Mucosa of rectum (tissue), 2 donors: ENCODE data around the gene HPCAL1.

Source experiments
- H3K27ac ChIP-seq, 2 donors: one replicate each; pipeline ENCODE4 v1.7.0; 2013; ENCODE audit warnings: inconsistent platforms in 2 of 2, low read depth in 2 of 2, low read length in 2 of 2
- H3K27me3 ChIP-seq, 2 donors: one replicate each; pipeline ENCODE4 v1.7.0; 2013; ENCODE audit warnings: low read length in 2 of 2; ENCODE audit not compliant: control insufficient read depth in 2 of 2, insufficient read depth in 2 of 2
- H3K36me3 ChIP-seq, 2 donors: one replicate each; pipeline ENCODE4 v1.7.0; 2013; ENCODE audit warnings: low read length in 2 of 2; ENCODE audit not compliant: control insufficient read depth in 2 of 2, insufficient read depth in 2 of 2
- H3K4me1 ChIP-seq, 2 donors: one replicate each; pipeline ENCODE4 v1.7.0; 2013; ENCODE audit warnings: low read length in 2 of 2, mild to moderate bottlenecking in 1 of 2; ENCODE audit not compliant: control insufficient read depth in 2 of 2, insufficient read depth in 2 of 2
- H3K4me3 ChIP-seq, 2 donors: one replicate each; pipeline ENCODE4 v1.7.0; 2013; ENCODE audit warnings: low read length in 2 of 2
- H3K9ac ChIP-seq, 2 donors: one replicate each; pipeline ENCODE4 v1.7.0; 2013; ENCODE audit warnings: low read length in 2 of 2, low read depth in 1 of 2, mild to moderate bottlenecking in 1 of 2
- H3K9me3 ChIP-seq, 2 donors: one replicate each; pipeline ENCODE4 v1.7.0; 2013; ENCODE audit warnings: low read length in 2 of 2; ENCODE audit not compliant: control insufficient read depth in 2 of 2
- donor health status: healthy.
- donor health status: Normal muscosa, but diverticular disease.

HPCAL1 gene

GRCh38 chr2:10388954-10389560, 86.4 kb downstream of the HPCAL1 start:
- H3K4me1 ChIP-seq: peaks cover 9 to 13% of the 10 kb centered on the region in 2 donors
- H3K36me3 ChIP-seq: peaks cover 0 to 3% of the 10 kb centered on the region in 2 donors
- no peak overlapping the region for H3K4me3 ChIP-seq
- H3K27ac ChIP-seq: peak overlapping the region in 1 of 2 donors; percentile 40
- H3K9me3 ChIP-seq: no peaks in the 10 kb centered on the region
- no peaks in the 10 kb centered on the region for H3K27me3 ChIP-seq
- H3K9ac ChIP-seq: no peak overlapping the region

GRCh38 chr2:10389573-10389972, 86.9 kb downstream of the HPCAL1 start:
- no peak overlapping the region for H3K4me3 ChIP-seq
- H3K4me1 ChIP-seq: peaks cover 9 to 13% of the 10 kb centered on the region in 2 donors
- peaks cover 0 to 3% of the 10 kb centered on the region in 2 donors for H3K36me3 ChIP-seq
- H3K9ac ChIP-seq: no peak overlapping the region
- H3K27ac ChIP-seq: peak overlapping the region in 1 of 2 donors; percentile 40
- no peaks in the 10 kb centered on the region for H3K27me3 ChIP-seq
- H3K9me3 ChIP-seq: no peaks in the 10 kb centered on the region

GRCh38 chr2:10390369-10390801, 87.7 kb downstream of the HPCAL1 start:
- Histone ChIP-seq H3K9ac (no peak overlapping the region), H3K36me3 (peaks cover 0 to 3% of the 10 kb centered on the region in 2 donors), H3K4me3 (no peak overlapping the region), H3K9me3 (no peaks in the 10 kb centered on the region), H3K27ac (no peak overlapping the region), H3K4me1 (peaks cover 9 to 13% of the 10 kb centered on the region in 2 donors), H3K27me3 (no peaks in the 10 kb centered on the region)

- Histone ChIP-seq H3K36me3 (no peaks in the 10 kb centered on the region), H3K9me3 (no peaks in the 10 kb centered on the region), H3K27ac (no peak overlapping the region), H3K27me3 (no peaks in the 10 kb centered on the region), H3K4me1 (peaks cover 9 to 10% of the 10 kb centered on the region in 2 donors), H3K9ac (no peak overlapping the region), H3K4me3 (no peak overlapping the region)
Observed at GRCh38 chr2:10392100-10392499, 89.4 kb downstream of the HPCAL1 start.

- no peak overlapping the region for H3K9ac ChIP-seq
- no peaks in the 10 kb centered on the region for H3K36me3 ChIP-seq
- H3K27me3 ChIP-seq: no peaks in the 10 kb centered on the region
- H3K9me3 ChIP-seq: no peaks in the 10 kb centered on the region
- no peak overlapping the region for H3K4me3 ChIP-seq
- peaks cover 9 to 10% of the 10 kb centered on the region in 2 donors for H3K4me1 ChIP-seq
- H3K27ac ChIP-seq: no peak overlapping the region
Observed at GRCh38 chr2:10392548-10392947, 89.8 kb downstream of the HPCAL1 start.

GRCh38 chr2:10392951-10393639, 90.4 kb downstream of the HPCAL1 start:
- no peaks in the 10 kb centered on the region for H3K9me3 ChIP-seq
- H3K9ac ChIP-seq: no peak overlapping the region
- no peaks in the 10 kb centered on the region for H3K27me3 ChIP-seq
- H3K27ac ChIP-seq: no peak overlapping the region
- H3K4me3 ChIP-seq: no peak overlapping the region
- peaks cover 9 to 10% of the 10 kb centered on the region in 2 donors for H3K4me1 ChIP-seq
- no peaks in the 10 kb centered on the region for H3K36me3 ChIP-seq

- Histone ChIP-seq H3K36me3 (no peaks in the 10 kb centered on the region), H3K4me1 (peaks cover 9 to 10% of the 10 kb centered on the region in 2 donors), H3K9me3 (no peaks in the 10 kb centered on the region), H3K27ac (no peak overlapping the region), H3K27me3 (no peaks in the 10 kb centered on the region), H3K4me3 (no peak overlapping the region), H3K9ac (no peak overlapping the region)
Observed at GRCh38 chr2:10393640-10393982, 90.9 kb downstream of the HPCAL1 start.

- Histone ChIP-seq H3K4me3 (no peak overlapping the region), H3K9ac (no peak overlapping the region), H3K4me1 (peaks cover 9 to 10% of the 10 kb centered on the region in 2 donors), H3K9me3 (no peaks in the 10 kb centered on the region), H3K27ac (no peak overlapping the region), H3K27me3 (no peaks in the 10 kb centered on the region), H3K36me3 (peaks cover 3 to 8% of the 10 kb centered on the region in 2 donors)
Observed at GRCh38 chr2:10395893-10396292, 93.2 kb downstream of the HPCAL1 start.

- H3K27me3 ChIP-seq: no peaks in the 10 kb centered on the region
- H3K27ac ChIP-seq: no peak overlapping the region
- H3K4me3 ChIP-seq: no peak overlapping the region
- no peaks in the 10 kb centered on the region for H3K9me3 ChIP-seq
- H3K36me3 ChIP-seq: peaks cover 3 to 8% of the 10 kb centered on the region in 2 donors
- H3K9ac ChIP-seq: no peak overlapping the region
- peaks cover 14 to 16% of the 10 kb centered on the region in 2 donors for H3K4me1 ChIP-seq
Observed at GRCh38 chr2:10396464-10396863, 93.8 kb downstream of the HPCAL1 start.

- Histone ChIP-seq H3K4me1 (peaks cover 16 to 17% of the 10 kb centered on the region in 2 donors), H3K27ac (no peak overlapping the region), H3K27me3 (no peaks in the 10 kb centered on the region), H3K4me3 (no peak overlapping the region), H3K9me3 (no peaks in the 10 kb centered on the region), H3K36me3 (peaks cover 3 to 8% of the 10 kb centered on the region in 2 donors), H3K9ac (no peak overlapping the region)
Observed at GRCh38 chr2:10397297-10397875, 94.7 kb downstream of the HPCAL1 start.
